Keratinocyte (primary cell): ENCODE data around the gene SIPA1. TPM values are rescaled to one million over a fixed set of nuclear protein-coding genes. Genes with fewer than 3 reads are reported as not detected.

ENCODE experiments used
- DNase-seq: peaks from one replicate; pipeline ENCODE4 v3.0.0-alpha.2; 2011; ENCODE audit warnings: low read depth, missing footprints, low spot score
- FAIRE-seq: peaks from 2 replicates; lab custom pipeline; 2011; peaks lifted over from hg19 to GRCh38; lab: Jason Lieb, UNC
- H2AFZ ChIP-seq: 2 replicates; pipeline ENCODE4 v1.6.0; 2012; ENCODE audit warnings: low read length, control low read depth, inconsistent platforms; ENCODE audit not compliant: control insufficient read depth
- H3K27ac ChIP-seq: 2 replicates; pipeline ENCODE4 v1.5.1; 2011; ENCODE audit warnings: low read length; ENCODE audit not compliant: control insufficient read depth, insufficient read depth
- H3K27me3 ChIP-seq: 3 replicates; pipeline ENCODE4 v1.6.0; 2011; ENCODE audit warnings: low read length; ENCODE audit not compliant: control insufficient read depth, insufficient read depth; ENCODE audit errors: extremely low read depth
- H3K36me3 ChIP-seq, 2 experiments: 2 replicates in 1 of 2; 3 replicates in 1 of 2; pipeline ENCODE4 v1.5.1; 2011; ENCODE audit warnings: low read length in 2 of 2, mild to moderate bottlenecking in 1 of 2; ENCODE audit not compliant: control insufficient read depth in 2 of 2, insufficient read depth in 2 of 2; ENCODE audit errors: extremely low read depth in 1 of 2
- H3K4me1 ChIP-seq: 3 replicates; pipeline ENCODE4 v1.5.1; 2011; ENCODE audit warnings: low read length; ENCODE audit not compliant: control insufficient read depth, insufficient read depth; ENCODE audit errors: extremely low read depth
- H3K4me2 ChIP-seq: 3 replicates; pipeline ENCODE4 v1.6.0; 2011; ENCODE audit warnings: low read depth, low read length; ENCODE audit not compliant: control insufficient read depth, insufficient read depth; ENCODE audit errors: extremely low read depth
- H3K4me3 ChIP-seq, 3 experiments: fragments of 200-600 bp in 1 of 3; sonication (generic) in 1 of 3; 2 replicates in 2 of 3; 3 replicates in 1 of 3; pipeline ENCODE4 v1.5.1; 2011 to 2016; ENCODE audit warnings: low read length in 3 of 3, mild to moderate bottlenecking in 3 of 3, control low read depth in 2 of 3, inconsistent platforms in 1 of 3, low read depth in 1 of 3, mixed read lengths in 1 of 3, mixed run types in 1 of 3, moderate library complexity in 1 of 3; ENCODE audit not compliant: control insufficient read depth in 2 of 3, insufficient read depth in 2 of 3; ENCODE audit errors: extremely low read depth in 1 of 3
- H3K79me2 ChIP-seq: 2 replicates; pipeline ENCODE4 v1.6.0; 2012; ENCODE audit warnings: low read length; ENCODE audit not compliant: control insufficient read depth, insufficient read depth
- H3K9ac ChIP-seq: 3 replicates; pipeline ENCODE4 v1.6.0; 2011; ENCODE audit warnings: low read length; ENCODE audit not compliant: control insufficient read depth, insufficient read depth; ENCODE audit errors: extremely low read depth
- H3K9me1 ChIP-seq: 3 replicates; pipeline ENCODE4 v1.6.0; 2011; ENCODE audit warnings: low read length; ENCODE audit not compliant: control insufficient read depth, insufficient read depth; ENCODE audit errors: extremely low read depth
- H3K9me3 ChIP-seq: 2 replicates; pipeline ENCODE4 v1.5.1; 2012; ENCODE audit warnings: low read depth, low read length; ENCODE audit not compliant: control insufficient read depth
- H4K20me1 ChIP-seq: 3 replicates; pipeline ENCODE4 v1.6.0; 2011; ENCODE audit warnings: low read length; ENCODE audit not compliant: control insufficient read depth, insufficient read depth; ENCODE audit errors: extremely low read depth
- CTCF ChIP-seq, 3 experiments: IDR thresholded peaks in 1 of 3; conservative IDR thresholded peaks in 1 of 3; optimal IDR thresholded peaks in 1 of 3; 2 replicates in 2 of 3; 3 replicates in 1 of 3; pipeline versions ENCODE3 to v1.5.1; 2011; ENCODE audit warnings: low read length in 3 of 3, mild to moderate bottlenecking in 3 of 3, moderate library complexity in 2 of 3, control low read depth in 1 of 3, inconsistent platforms in 1 of 3; ENCODE audit not compliant: insufficient read depth in 2 of 3; ENCODE audit errors: extremely low read depth in 1 of 3
- EZH2 ChIP-seq: IDR thresholded peaks from one replicate; pipeline ENCODE4 v1.6.1; 2012; ENCODE audit warnings: inconsistent platforms, mild to moderate bottlenecking, low read length, moderate library complexity
- dilution Hi-C: fragments of 300-500 bp; cut with MboI; formaldehyde crosslinking; loops from one replicate; pipeline ENCODE4 v1.7.0; 2020; ENCODE audit warnings: low sequenced_read_pairs; ENCODE audit not compliant: extremely low pct_ligation_motif_present
- polyA plus RNA-seq, 5 experiments: library from polyadenylated mRNA; depleted of rRNA in 3 of 5; stranded (reverse) in 3 of 5; stranded (forward) in 1 of 5; unstranded in 1 of 5; fragments of >200 nt; gene quantifications; 1 replicate in 1 of 5; 2 replicates in 3 of 5; 3 replicates in 1 of 5; pipeline versions ENCODE4 v1.2.1 to v1.2.3, GENCODE V29; 2011 to 2012; ENCODE audit warnings: missing spikeins in 2 of 5, low read depth in 1 of 5, low replicate concordance in 1 of 5

The SIPA1 gene
- polyA plus RNA-seq, 1 donor (not counting 4 experiments of a cell fraction or from before 2014, with no cell fraction given), result 4.5 TPM

GRCh38 chr11:65617990-65618751, 19.7 kb upstream of the SIPA1 start:
- dilution Hi-C loops, result no loop called here
- no peak overlapping the region for H3K4me2 ChIP-seq
- FAIRE-seq, result no peak

GRCh38 chr11:65618763-65619162, 19.1 kb upstream of the SIPA1 start:
- Histone ChIP-seq H4K20me1 (no peaks in the 10 kb centered on the region), H3K36me3 (peaks cover 41 to 44% of the 10 kb centered on the region in 2 experiments), H2AFZ (no peak overlapping the region), H3K27ac (no peak overlapping the region), H3K27me3 (no peaks in the 10 kb centered on the region), H3K9me3 (no peaks in the 10 kb centered on the region), H3K79me2 (peaks cover 53% of the 10 kb centered on the region), H3K4me3 (no peak overlapping the region), H3K9ac (no peak overlapping the region), H3K9me1 (no peaks in the 10 kb centered on the region), H3K4me2 (no peak overlapping the region), H3K4me1 (peaks cover 8% of the 10 kb centered on the region)
- no peak for TF ChIP-seq CTCF (optimal IDR thresholded peaks at IDR 0.05 in 1 of 3, IDR thresholded peaks at IDR 0.05 in 1 of 3, conservative IDR thresholded peaks at IDR 0.05 in 1 of 3; ENCODE audit: extremely low read depth in 1 of 3, insufficient read depth in 2 of 3, low read length in 3 of 3)
- no peak for TF ChIP-seq EZH2
- FAIRE-seq (no peak), DNase-seq (no peak)
- dilution Hi-C loops, result no loop called here

More at GRCh38 chr11:65617990-65618751, 19.7 kb upstream of the SIPA1 start:
- Histone ChIP-seq H2AFZ (no peak overlapping the region), H3K4me3 (no peak overlapping the region), H3K9ac (no peak overlapping the region), H3K27ac (no peak overlapping the region), H3K79me2 (peaks cover 59% of the 10 kb centered on the region), H3K9me3 (no peaks in the 10 kb centered on the region), H3K36me3 (peaks cover 38% of the 10 kb centered on the region in 2 experiments), H3K27me3 (no peaks in the 10 kb centered on the region), H3K4me1 (peaks cover 10% of the 10 kb centered on the region), H4K20me1 (no peaks in the 10 kb centered on the region), H3K9me1 (no peaks in the 10 kb centered on the region)
- no peak for TF ChIP-seq CTCF (optimal IDR thresholded peaks at IDR 0.05 in 1 of 3, IDR thresholded peaks at IDR 0.05 in 1 of 3, conservative IDR thresholded peaks at IDR 0.05 in 1 of 3; ENCODE audit: extremely low read depth in 1 of 3, insufficient read depth in 2 of 3, low read length in 3 of 3)
- DNase-seq, result no peak
